Neutrophil (primary cell): ENCODE results near the gene SH3RF3.

Experiments
- H3K27ac ChIP-seq: fragments of 200-600 bp; sonication (generic); 2 replicates; pipeline ENCODE4 v1.5.1; 2016; ENCODE audit warnings: mild to moderate bottlenecking, moderate library complexity
- H3K27me3 ChIP-seq: fragments of 200-600 bp; sonication (generic); 2 replicates; pipeline ENCODE4 v1.6.0; 2016; ENCODE audit warnings: mild to moderate bottlenecking
- H3K36me3 ChIP-seq: fragments of 200-600 bp; sonication (generic); 2 replicates; pipeline ENCODE4 v1.5.1; 2017
- H3K4me1 ChIP-seq, 2 experiments: fragments of 200-600 bp in 1 of 2; sonication (generic) in 1 of 2; 1 replicate in 1 of 2; 2 replicates in 1 of 2; pipeline versions ENCODE4 v1.5.1 to v1.6.1; 2013 to 2016; ENCODE audit warnings: low read depth in 1 of 2, low read length in 1 of 2, mild to moderate bottlenecking in 1 of 2, moderate library complexity in 1 of 2; ENCODE audit not compliant: control insufficient read depth in 1 of 2, insufficient read depth in 1 of 2
- H3K4me3 ChIP-seq, 2 experiments: fragments of 200-600 bp in 1 of 2; sonication (generic) in 1 of 2; 1 replicate in 1 of 2; 2 replicates in 1 of 2; pipeline ENCODE4 v1.5.1; 2013 to 2016; ENCODE audit warnings: low read depth in 1 of 2, low read length in 1 of 2, mild to moderate bottlenecking in 1 of 2, moderate library complexity in 1 of 2
- H3K9me3 ChIP-seq: fragments of 200-600 bp; sonication (generic); 2 replicates; pipeline ENCODE4 v1.5.1; 2016
- CTCF ChIP-seq: fragments of 200-600 bp; sonication (generic); IDR thresholded peaks from 2 replicates; pipeline ENCODE4 v1.5.1; 2016; ENCODE audit warnings: antibody characterized with exemption

Gene SH3RF3

DNA sequence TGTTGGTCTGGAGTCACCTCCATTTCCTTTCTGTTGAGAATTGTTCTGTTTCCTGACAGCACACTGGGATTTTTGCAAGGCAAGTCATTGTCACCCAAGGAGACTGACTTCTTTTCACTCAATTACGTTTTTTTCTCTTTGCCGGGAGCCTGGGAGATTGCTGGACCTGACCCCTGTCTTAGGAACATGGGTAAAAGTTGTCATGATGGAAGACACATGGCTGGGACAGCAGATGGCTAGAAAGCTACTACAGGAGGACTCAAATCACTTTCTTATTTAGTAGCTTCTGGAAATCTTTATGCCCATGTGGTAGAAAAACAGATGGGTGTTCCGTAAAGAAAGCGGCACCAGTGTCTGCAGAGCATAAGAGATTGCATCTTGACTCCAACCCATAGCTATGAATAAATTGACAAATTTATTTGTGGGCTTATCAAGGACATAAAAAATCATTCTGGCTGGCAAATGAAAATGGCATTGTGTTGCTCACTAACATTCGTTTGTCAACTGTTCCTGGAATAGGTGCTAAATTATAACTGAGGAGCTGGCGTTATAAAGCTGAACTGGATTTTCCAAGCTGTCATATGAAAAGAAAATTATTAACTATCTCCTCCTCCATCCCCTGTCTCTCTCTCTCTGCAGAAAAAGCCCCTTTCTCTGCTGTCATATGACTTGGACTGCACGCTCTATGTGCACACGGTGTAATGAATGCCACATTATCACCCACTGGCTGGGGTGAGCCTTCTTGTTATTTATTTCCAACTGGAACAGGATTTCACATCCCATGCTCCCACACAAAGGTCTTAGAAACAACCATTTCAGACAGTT lies 159.8 kb downstream of the SH3RF3 start:
- Histone ChIP-seq H3K9me3 (no peaks in the 10 kb centered on the region), H3K4me1 (peaks cover 0 to 2% of the 10 kb centered on the region in 2 experiments), H3K4me3 (no peak overlapping the region), H3K36me3 (no peaks in the 10 kb centered on the region), H3K27ac (no peak overlapping the region), H3K27me3 (no peaks in the 10 kb centered on the region)
- TF ChIP-seq CTCF, result no peak

DNA sequence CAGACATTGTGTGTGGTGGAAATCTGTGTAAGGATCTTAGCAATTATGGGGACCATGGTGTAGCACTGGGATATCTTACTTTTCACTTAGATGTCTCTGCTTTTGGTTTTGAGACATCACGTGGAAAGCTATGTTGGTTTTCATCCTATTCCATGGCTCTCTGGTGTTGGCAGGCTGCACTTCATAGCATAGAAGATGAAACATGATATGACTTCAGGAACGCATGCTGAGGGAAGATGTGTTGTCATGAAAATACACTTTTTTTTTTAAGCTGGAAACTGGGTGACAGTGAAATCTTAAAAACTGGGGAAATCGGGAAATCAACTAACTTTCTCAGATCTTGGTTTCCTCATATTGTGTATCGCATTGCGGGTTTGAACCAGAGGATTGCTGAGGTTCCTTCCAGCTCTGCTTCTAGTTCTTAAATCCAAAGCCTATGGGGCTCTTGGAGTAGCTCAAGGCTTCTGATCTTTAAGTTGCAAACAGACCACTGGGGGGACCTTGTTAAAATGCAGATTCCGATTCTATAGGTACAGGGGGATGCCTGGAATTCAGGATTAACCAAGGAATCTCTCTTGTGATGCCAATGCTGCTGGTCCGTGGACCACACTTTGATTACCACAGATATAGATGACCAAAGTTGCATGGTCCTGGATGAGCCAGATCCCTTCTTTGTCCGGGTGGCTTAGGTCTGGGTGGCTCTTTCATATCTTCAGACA lies 160.7 kb downstream of the SH3RF3 start:
- Histone ChIP-seq H3K4me1 (peaks cover 9 to 11% of the 10 kb centered on the region in 2 experiments), H3K4me3 (no peak overlapping the region), H3K9me3 (no peaks in the 10 kb centered on the region), H3K27ac (no peak overlapping the region), H3K27me3 (no peaks in the 10 kb centered on the region), H3K36me3 (no peaks in the 10 kb centered on the region)
- no peak for TF ChIP-seq CTCF

GRCh38 chr2:109290887-109291643 lies 162.1 kb downstream of the SH3RF3 start:
- TF ChIP-seq CTCF, result no peak
- Histone ChIP-seq H3K4me3 (no peak overlapping the region), H3K4me1 (peaks cover 23 to 25% of the 10 kb centered on the region in 2 experiments), H3K27ac (no peak overlapping the region), H3K9me3 (no peaks in the 10 kb centered on the region), H3K36me3 (no peaks in the 10 kb centered on the region), H3K27me3 (no peaks in the 10 kb centered on the region)

- Histone ChIP-seq H3K4me1 (peaks cover 25 to 34% of the 10 kb centered on the region in 2 experiments), H3K4me3 (no peak overlapping the region), H3K27ac (no peak overlapping the region), H3K9me3 (no peaks in the 10 kb centered on the region), H3K36me3 (no peaks in the 10 kb centered on the region), H3K27me3 (no peaks in the 10 kb centered on the region)
- TF ChIP-seq CTCF, result no peak
These were observed 163.4 kb downstream of the SH3RF3 start for GRCh38 chr2:109292386-109292785.

DNA sequence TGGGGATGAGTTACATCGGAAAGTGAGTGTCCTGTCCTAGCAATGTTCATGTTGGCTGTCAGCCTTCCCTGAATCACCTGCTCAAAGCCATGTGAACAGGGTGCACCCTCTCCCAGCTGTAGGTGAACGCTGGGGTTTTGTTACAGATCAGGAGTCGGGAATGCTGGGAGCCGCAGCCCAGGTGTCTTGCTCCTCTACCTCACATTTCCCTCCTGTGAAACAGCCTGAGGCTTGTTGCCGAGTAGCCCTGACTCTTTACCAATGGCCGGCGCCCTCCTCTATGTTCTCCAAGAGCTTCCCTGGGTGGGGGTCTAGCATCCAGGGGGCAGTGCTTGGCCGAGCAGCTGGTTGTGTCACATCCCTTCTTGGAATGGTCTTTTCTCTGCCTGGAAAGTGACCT lies 164.7 kb downstream of the SH3RF3 start:
- Histone ChIP-seq H3K27ac (no peak overlapping the region), H3K27me3 (no peaks in the 10 kb centered on the region), H3K4me3 (no peak overlapping the region), H3K9me3 (no peaks in the 10 kb centered on the region), H3K36me3 (no peaks in the 10 kb centered on the region), H3K4me1 (peaks cover 25 to 34% of the 10 kb centered on the region in 2 experiments)
- no peak for TF ChIP-seq CTCF
